Gastroesophageal sphincter (tissue), 4 donors: ENCODE data around the gene CENPU. TPM values are rescaled to one million over a fixed set of nuclear protein-coding genes. Genes with fewer than 3 reads are reported as not detected.
"Not testable (repeated sequence)": the region's sequence is repeated elsewhere in the genome, so short reads cannot be mapped to it uniquely, and the experiment has no call there.

ENCODE experiments used
- ATAC-seq: fragments of 150-250 bp; one replicate; pipeline ENCODE4 v1.9.1; 2016; ENCODE audit warnings: mild to moderate bottlenecking, moderate library complexity
- H3K27ac ChIP-seq, 4 donors: fragments of 200-600 bp; sonication (generic) in 3 of 4; 1 replicate in 3 of 4; 2 replicates in 1 of 4; pipeline ENCODE4 v1.5.1; 2016 to 2019
- H3K27me3 ChIP-seq: fragments of 200-600 bp; sonication (generic); one replicate; pipeline ENCODE4 v1.5.1; 2019
- H3K36me3 ChIP-seq, 2 donors: fragments of 200-600 bp; sonication (generic); one replicate each; pipeline ENCODE4 v1.5.1; 2019; ENCODE audit warnings: control low read depth in 1 of 2
- H3K4me1 ChIP-seq, 3 donors: fragments of 200-600 bp; sonication (generic); 1 replicate in 2 of 3; 2 replicates in 1 of 3; pipeline ENCODE4 v1.5.1; 2016 to 2019; ENCODE audit warnings: control low read depth in 2 of 3
- H3K4me3 ChIP-seq, 2 donors: fragments of 200-600 bp; sonication (generic); one replicate each; pipeline ENCODE4 v1.5.1; 2019; ENCODE audit warnings: mild to moderate bottlenecking in 1 of 2, moderate library complexity in 1 of 2
- H3K9me3 ChIP-seq, 3 donors: fragments of 200-600 bp; sonication (generic); one replicate each; pipeline ENCODE4 v1.5.1; 2017 to 2019; ENCODE audit warnings: control low read depth in 2 of 3
- CTCF ChIP-seq, 4 experiments: fragments of 200-600 bp in 2 of 4; fragments of 450-650 bp in 2 of 4; sonication (generic) in 1 of 4; IDR thresholded peaks; one replicate each; pipeline ENCODE4 v1.5.1; 2017 to 2019; ENCODE audit warnings: antibody characterized with exemption in 4 of 4, mild to moderate bottlenecking in 2 of 4, moderate library complexity in 2 of 4
- EP300 ChIP-seq: sonication (generic); formaldehyde crosslinking; IDR thresholded peaks from one replicate; pipeline ENCODE4 v1.6.1; 2017; ENCODE audit warnings: antibody characterized with exemption, mild to moderate bottlenecking
- POLR2A ChIP-seq, 2 donors: fragments of 450-650 bp; IDR thresholded peaks; one replicate each; pipeline ENCODE4 v1.6.1; 2017; ENCODE audit warnings: antibody characterized with exemption in 2 of 2, mild to moderate bottlenecking in 2 of 2, moderate library complexity in 1 of 2
- POLR2AphosphoS5 ChIP-seq: sonication (generic); formaldehyde crosslinking; IDR thresholded peaks from one replicate; pipeline ENCODE4 v1.6.1; 2017; ENCODE audit warnings: antibody characterized with exemption
- WGBS, 2 donors: methylation state at CpG; one replicate each; pipeline ENCODE4 v1.1.5; 2018; ENCODE audit warnings: low coverage in 1 of 2; 5-methylcytosine and 5-hydroxymethylcytosine counted together
- total RNA-seq, 4 donors: library from RNA; depleted of rRNA; stranded (reverse); fragments of >200 nt; gene quantifications; one replicate each; pipeline ENCODE4 v1.1.0, GENCODE V29; 2016

The CENPU gene
- total RNA-seq, 4 donors from 2014 or later = 0.54 to 8.0 (median 1.1) TPM; not detected in 1

- no peak for TF ChIP-seq POLR2AphosphoS5
- TF ChIP-seq CTCF (IDR thresholded peaks at IDR 0.05) = no peak
- no peak for TF ChIP-seq EP300
- no peak for TF ChIP-seq POLR2A (IDR thresholded peaks at IDR 0.05)
- ATAC-seq = no peak
- WGBS, 2 donors = 71 to 87% methylated on average over 4 of the region's 6 CpGs
Observed at GRCh38 chr4:184664445-184665210, 69.3 kb downstream of the CENPU start.

GRCh38 chr4:184662236-184662635, 71.7 kb downstream of the CENPU start:
- H3K4me1 ChIP-seq = no peaks in the 10 kb centered on the region
- no peaks in the 10 kb centered on the region for H3K9me3 ChIP-seq
- H3K27ac ChIP-seq = no peak overlapping the region
- H3K4me3 ChIP-seq = no peak overlapping the region
- WGBS, 2 donors = 72 to 86% methylated on average over 1 of the region's 1 CpG
- peaks cover 0 to 64% of the 10 kb centered on the region in 2 donors for H3K36me3 ChIP-seq
- TF ChIP-seq POLR2A (IDR thresholded peaks at IDR 0.05) (no peak), POLR2AphosphoS5 (no peak), EP300 (no peak)
- ATAC-seq = no peak
- no peaks in the 10 kb centered on the region for H3K27me3 ChIP-seq

More at GRCh38 chr4:184664445-184665210, 69.3 kb downstream of the CENPU start:
- H3K9me3 ChIP-seq = no peaks in the 10 kb centered on the region
- H3K4me3 ChIP-seq = no peak overlapping the region
- no peaks in the 10 kb centered on the region for H3K4me1 ChIP-seq
- no peaks in the 10 kb centered on the region for H3K27me3 ChIP-seq
- H3K27ac ChIP-seq = no peak overlapping the region
- peaks cover 0 to 69% of the 10 kb centered on the region in 2 donors for H3K36me3 ChIP-seq

GRCh38 chr4:184660978-184661377, 72.9 kb downstream of the CENPU start:
- TF ChIP-seq EP300 (no peak), POLR2A (IDR thresholded peaks at IDR 0.05) (no peak), POLR2AphosphoS5 (no peak), CTCF (IDR thresholded peaks at IDR 0.05) (no peak)
- no peak for ATAC-seq
- Histone ChIP-seq H3K27me3 (no peaks in the 10 kb centered on the region), H3K4me1 (no peaks in the 10 kb centered on the region), H3K27ac (no peak overlapping the region), H3K9me3 (no peaks in the 10 kb centered on the region), H3K36me3 (peaks cover 0 to 58% of the 10 kb centered on the region in 2 donors), H3K4me3 (no peak overlapping the region)

- WGBS, 2 donors = 90 to 93% methylated on average over 1 to 7 of the region's 9 CpGs
- not testable (repeated sequence) for H3K9me3 ChIP-seq, H3K4me3 ChIP-seq, H3K4me1 ChIP-seq, H3K27ac ChIP-seq, H3K27me3 ChIP-seq, ATAC-seq
- peaks cover 0 to 60% of the 10 kb centered on the region in 2 donors for H3K36me3 ChIP-seq
Observed at GRCh38 chr4:184657820-184658219, 76.1 kb downstream of the CENPU start.

- Histone ChIP-seq H3K27ac (no peak overlapping the region), H3K4me3 (no peak overlapping the region), H3K4me1 (peaks cover 0 to under 1% (median 0%) of the 10 kb centered on the region in 3 donors), H3K9me3 (no peaks in the 10 kb centered on the region), H3K27me3 (no peaks in the 10 kb centered on the region), H3K36me3 (peaks cover 0 to 60% of the 10 kb centered on the region in 2 donors)
- 68 to 69% methylated on average over 2 to 3 of the region's 3 CpGs for WGBS, 2 donors
- no peak for TF ChIP-seq POLR2AphosphoS5
- TF ChIP-seq POLR2A (IDR thresholded peaks at IDR 0.05) = no peak
- TF ChIP-seq CTCF (IDR thresholded peaks at IDR 0.05) = no peak
- no peak for TF ChIP-seq EP300
- no peak for ATAC-seq
Observed at GRCh38 chr4:184657144-184657543, 76.8 kb downstream of the CENPU start.
